OCI-LY1 (cell line): ENCODE results near the gene FAM83G.
"Not testable (repeated sequence)": the region's sequence is repeated elsewhere in the genome, so short reads cannot be mapped to it uniquely, and the experiment has no call there.

Source experiments
- H2AFZ ChIP-seq: fragments of 200-600 bp; sonication (generic), shearing (Covaris generic); 2 replicates; pipeline ENCODE4 v1.6.0; 2014; ENCODE audit warnings: antibody characterized with exemption, mild to moderate bottlenecking, low read length
- H3F3A ChIP-seq: fragments of 200-600 bp; sonication (generic), shearing (Covaris generic); 2 replicates; pipeline ENCODE4 v1.6.0; 2014; ENCODE audit warnings: mild to moderate bottlenecking, antibody characterized with exemption, low read length, moderate library complexity; ENCODE audit not compliant: insufficient read depth
- H3K27ac ChIP-seq: fragments of 200-600 bp; sonication (generic); 2 replicates; pipeline ENCODE4 v1.5.1; 2014; ENCODE audit warnings: low read length, mixed run types, mild to moderate bottlenecking, low read depth; ENCODE audit not compliant: poor library complexity, severe bottlenecking
- H3K27me3 ChIP-seq: fragments of 200-600 bp; sonication (generic); 2 replicates; pipeline ENCODE4 v1.6.0; 2014; ENCODE audit warnings: antibody characterized with exemption, mild to moderate bottlenecking, low read length, moderate library complexity; ENCODE audit not compliant: insufficient read depth
- H3K36me3 ChIP-seq: fragments of 200-600 bp; sonication (generic); 2 replicates; pipeline ENCODE4 v1.6.1; 2014; ENCODE audit warnings: mild to moderate bottlenecking, antibody characterized with exemption, low read length, moderate library complexity, mixed read lengths; ENCODE audit not compliant: insufficient read depth
- H3K4me1 ChIP-seq: fragments of 200-600 bp; sonication (generic); 2 replicates; pipeline ENCODE4 v1.5.1; 2014; ENCODE audit warnings: mild to moderate bottlenecking, low read length, moderate library complexity; ENCODE audit not compliant: insufficient read depth, severe bottlenecking
- H3K4me2 ChIP-seq: fragments of 200-600 bp; sonication (generic), shearing (Covaris generic); 2 replicates; pipeline ENCODE4 v1.6.1; 2014; ENCODE audit warnings: low read length
- H3K4me3 ChIP-seq: fragments of 200-600 bp; sonication (generic); 2 replicates; pipeline ENCODE4 v1.5.1; 2014; ENCODE audit warnings: low read length, low read depth, mild to moderate bottlenecking, mixed read lengths; ENCODE audit not compliant: poor library complexity, severe bottlenecking
- H3K79me2 ChIP-seq: fragments of 200-600 bp; shearing (Covaris generic); 2 replicates; pipeline ENCODE4 v1.6.1; 2016; ENCODE audit warnings: mixed run types, low read length, mixed read lengths; ENCODE audit not compliant: insufficient read depth
- H3K9ac ChIP-seq: fragments of 200-600 bp; sonication (generic), shearing (Covaris generic); 2 replicates; pipeline ENCODE4 v1.6.1; 2014; ENCODE audit warnings: mild to moderate bottlenecking, low read length, mixed read lengths
- H3K9me2 ChIP-seq: fragments of 200-600 bp; sonication (generic), shearing (Covaris generic); 2 replicates; pipeline ENCODE4 v1.6.1; 2014; ENCODE audit warnings: low read depth, mild to moderate bottlenecking, low read length, mixed read lengths
- H3K9me3 ChIP-seq: fragments of 200-600 bp; shearing (Covaris generic); 2 replicates; pipeline ENCODE4 v1.6.1; 2014; ENCODE audit warnings: low read length, mixed read lengths
- H4K20me1 ChIP-seq: fragments of 200-600 bp; sonication (generic), shearing (Covaris generic); 2 replicates; pipeline ENCODE4 v1.6.0; 2016; ENCODE audit warnings: mild to moderate bottlenecking, low read length; ENCODE audit not compliant: insufficient read depth
- EZH2 ChIP-seq: fragments of 200-600 bp; sonication (generic), shearing (Covaris generic); IDR thresholded peaks from 2 replicates; pipeline ENCODE4 v1.8.0; 2017; ENCODE audit warnings: borderline replicate concordance, mixed run types, mild to moderate bottlenecking, antibody characterized with exemption, low read length, moderate library complexity, mixed read lengths
- TF ChIP-seq, protein P1 (sequence below): fragments of 200-600 bp; sonication (generic), shearing (Covaris generic); IDR thresholded peaks from 2 replicates; pipeline ENCODE4 v1.5.1; 2017; ENCODE audit warnings: mild to moderate bottlenecking, antibody characterized with exemption, low read length, moderate library complexity, mixed read lengths

Gene FAM83G

DNA sequence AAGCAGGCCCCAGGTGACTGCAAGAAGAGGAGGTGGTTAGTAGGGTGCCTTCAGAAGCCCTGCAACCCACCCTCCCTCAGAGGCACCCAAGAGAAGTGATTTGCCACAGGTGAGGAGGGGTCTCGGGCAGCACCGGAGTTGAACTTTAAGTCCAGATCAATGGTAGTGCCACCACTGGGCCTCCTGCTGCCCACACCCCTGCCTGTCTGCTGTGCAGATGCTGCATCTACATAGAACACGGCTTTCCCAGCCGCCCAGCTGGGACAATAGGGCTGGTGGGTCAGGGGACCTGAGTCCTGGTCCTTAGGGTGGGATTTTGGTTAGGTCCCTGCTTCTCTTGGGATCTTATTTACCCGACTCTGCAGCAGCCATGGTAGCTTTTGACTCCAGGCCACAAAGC, 17.6 kb upstream of the FAM83G start:
- no peak overlapping the region for H3K27ac ChIP-seq
- H3K36me3 ChIP-seq = peaks cover 40% of the 10 kb centered on the region
- H3K4me3 ChIP-seq = no peak overlapping the region
- no peaks in the 10 kb centered on the region for H3K79me2 ChIP-seq
- H3K4me1 ChIP-seq = peaks cover 8% of the 10 kb centered on the region
- no peaks in the 10 kb centered on the region for H3K9me2 ChIP-seq
- H3K9ac ChIP-seq = no peak overlapping the region
- no peak overlapping the region for H2AFZ ChIP-seq
- no peaks in the 10 kb centered on the region for H4K20me1 ChIP-seq
- H3K27me3 ChIP-seq = no peaks in the 10 kb centered on the region
- H3K4me2 ChIP-seq = no peak overlapping the region
- TF ChIP-seq, protein P1, sequence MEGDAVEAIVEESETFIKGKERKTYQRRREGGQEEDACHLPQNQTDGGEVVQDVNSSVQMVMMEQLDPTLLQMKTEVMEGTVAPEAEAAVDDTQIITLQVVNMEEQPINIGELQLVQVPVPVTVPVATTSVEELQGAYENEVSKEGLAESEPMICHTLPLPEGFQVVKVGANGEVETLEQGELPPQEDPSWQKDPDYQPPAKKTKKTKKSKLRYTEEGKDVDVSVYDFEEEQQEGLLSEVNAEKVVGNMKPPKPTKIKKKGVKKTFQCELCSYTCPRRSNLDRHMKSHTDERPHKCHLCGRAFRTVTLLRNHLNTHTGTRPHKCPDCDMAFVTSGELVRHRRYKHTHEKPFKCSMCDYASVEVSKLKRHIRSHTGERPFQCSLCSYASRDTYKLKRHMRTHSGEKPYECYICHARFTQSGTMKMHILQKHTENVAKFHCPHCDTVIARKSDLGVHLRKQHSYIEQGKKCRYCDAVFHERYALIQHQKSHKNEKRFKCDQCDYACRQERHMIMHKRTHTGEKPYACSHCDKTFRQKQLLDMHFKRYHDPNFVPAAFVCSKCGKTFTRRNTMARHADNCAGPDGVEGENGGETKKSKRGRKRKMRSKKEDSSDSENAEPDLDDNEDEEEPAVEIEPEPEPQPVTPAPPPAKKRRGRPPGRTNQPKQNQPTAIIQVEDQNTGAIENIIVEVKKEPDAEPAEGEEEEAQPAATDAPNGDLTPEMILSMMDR = no peak
- TF ChIP-seq EZH2 = no peak
- H3F3A ChIP-seq = no peaks in the 10 kb centered on the region
- no peaks in the 10 kb centered on the region for H3K9me3 ChIP-seq

DNA sequence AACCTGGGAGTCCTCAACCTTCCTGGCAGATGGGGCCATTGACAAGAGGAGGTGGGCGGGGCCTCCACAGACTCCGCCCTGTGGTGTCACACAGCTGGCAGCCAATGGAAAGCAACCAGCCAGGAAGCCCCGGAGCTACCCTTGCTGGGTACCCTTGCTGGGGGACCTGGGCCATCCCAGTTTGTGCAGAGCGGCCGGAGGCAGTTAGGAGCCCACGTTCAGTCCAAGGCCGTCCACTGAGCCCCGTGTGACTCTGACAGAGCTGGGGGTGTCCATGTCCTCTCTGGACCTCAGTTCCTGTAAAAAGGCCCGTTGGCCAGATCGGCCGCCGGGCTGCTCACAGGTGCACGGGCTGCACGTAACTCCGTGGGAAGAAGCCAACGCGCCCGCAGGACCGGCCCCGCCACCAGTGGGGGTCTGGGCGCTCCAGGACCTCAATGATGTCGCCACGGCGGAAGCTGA, 17.1 kb upstream of the FAM83G start:
- Histone ChIP-seq H3K4me2 (no peak overlapping the region), H3K9me2 (no peaks in the 10 kb centered on the region), H3K36me3 (peaks cover 40% of the 10 kb centered on the region), H4K20me1 (no peaks in the 10 kb centered on the region), H3K9me3 (no peaks in the 10 kb centered on the region), H3K27me3 (no peaks in the 10 kb centered on the region), H3K27ac (no peak overlapping the region), H3K9ac (no peak overlapping the region), H3K4me3 (no peak overlapping the region), H3F3A (no peaks in the 10 kb centered on the region), H2AFZ (no peak overlapping the region), H3K79me2 (no peaks in the 10 kb centered on the region), H3K4me1 (peaks cover 8% of the 10 kb centered on the region)
- TF ChIP-seq, protein P1 = no peak
- no peak for TF ChIP-seq EZH2

DNA sequence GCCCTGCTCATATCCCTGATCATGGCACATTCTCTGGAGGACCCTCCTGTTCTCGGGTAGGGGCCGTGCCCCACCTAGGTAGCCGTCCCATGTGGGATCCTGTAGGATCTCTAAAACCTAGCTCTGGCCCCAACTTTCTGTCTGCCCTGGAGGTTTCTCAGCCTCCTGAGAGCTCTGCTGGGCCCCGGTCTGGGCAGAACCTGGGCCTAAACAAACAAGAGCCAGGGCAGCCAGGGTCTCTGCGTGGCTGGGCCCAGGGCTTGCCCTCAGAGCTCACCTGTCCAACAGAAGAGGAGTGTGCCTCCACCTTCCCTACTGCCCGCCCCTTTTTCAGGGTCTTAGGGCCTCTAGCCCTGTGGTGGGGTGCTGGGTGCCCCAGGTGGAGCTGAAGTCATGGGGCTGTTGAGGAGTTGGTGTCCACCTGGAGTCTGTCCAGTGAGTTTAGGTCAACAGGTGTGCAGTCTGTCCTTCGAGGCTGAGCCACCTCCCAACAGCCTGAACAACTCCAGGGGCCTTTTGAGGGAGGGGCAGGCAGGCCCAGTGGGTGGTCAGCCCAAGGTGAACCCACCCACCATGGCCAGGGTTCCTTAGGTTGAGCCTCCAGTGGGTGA, 16.6 kb upstream of the FAM83G start:
- H2AFZ ChIP-seq, H3F3A ChIP-seq, H3K27me3 ChIP-seq, H3K4me3 ChIP-seq, H4K20me1 ChIP-seq, H3K9me2 ChIP-seq, H3K9ac ChIP-seq, H3K4me1 ChIP-seq, H3K27ac ChIP-seq, H3K79me2 ChIP-seq, H3K9me3 ChIP-seq, H3K4me2 ChIP-seq: not testable (repeated sequence)
- peaks cover 40% of the 10 kb centered on the region for H3K36me3 ChIP-seq

DNA sequence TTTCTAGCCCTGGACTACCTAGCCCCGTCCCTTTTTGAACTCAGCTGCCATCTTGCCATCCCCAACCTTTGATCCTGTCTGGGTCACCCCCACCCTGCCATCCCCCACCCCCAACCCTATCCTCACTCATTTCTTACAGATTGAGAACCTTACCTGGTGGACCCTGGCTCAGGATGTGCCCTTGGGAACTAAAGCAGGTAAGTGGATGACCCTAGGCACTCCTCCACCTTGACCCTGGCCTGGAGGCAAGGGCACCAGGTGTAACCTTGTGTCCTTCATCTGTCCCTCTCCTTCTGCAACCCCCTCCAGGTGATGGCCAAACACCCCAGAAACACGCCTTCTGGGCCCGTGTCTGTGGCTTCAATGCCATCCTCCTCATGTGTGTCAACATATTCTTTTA, 15.5 kb upstream of the FAM83G start:
- Histone ChIP-seq H3K4me3 (no peak overlapping the region), H3F3A (no peaks in the 10 kb centered on the region), H3K4me1 (peaks cover 8% of the 10 kb centered on the region), H3K79me2 (no peaks in the 10 kb centered on the region), H3K4me2 (no peak overlapping the region), H4K20me1 (no peaks in the 10 kb centered on the region), H3K27ac (no peak overlapping the region), H2AFZ (no peak overlapping the region), H3K36me3 (peaks cover 40% of the 10 kb centered on the region), H3K27me3 (no peaks in the 10 kb centered on the region), H3K9ac (no peak overlapping the region), H3K9me3 (no peaks in the 10 kb centered on the region), H3K9me2 (no peaks in the 10 kb centered on the region)
- TF ChIP-seq, protein P1 = no peak
- no peak for TF ChIP-seq EZH2
